H4 (cell line): ENCODE results near the gene PIGZ. TPM values are rescaled to one million over a fixed set of nuclear protein-coding genes. Genes with fewer than 3 reads are reported as not detected.

ENCODE experiments used
- DNase-seq: peaks from one replicate; pipeline ENCODE4 v3.0.0-alpha.2; 2015; ENCODE audit warnings: low spot score
- total RNA-seq: library from RNA; depleted of rRNA; stranded (reverse); fragments of >200 nt; shearing (Covaris generic); gene quantifications from 2 replicates; pipeline ENCODE4 v1.2.3, GENCODE V29; 2014; rRNA removed

Gene PIGZ
- total RNA-seq, 1 experiment from 2014 or later: 0.89 TPM

DNA sequence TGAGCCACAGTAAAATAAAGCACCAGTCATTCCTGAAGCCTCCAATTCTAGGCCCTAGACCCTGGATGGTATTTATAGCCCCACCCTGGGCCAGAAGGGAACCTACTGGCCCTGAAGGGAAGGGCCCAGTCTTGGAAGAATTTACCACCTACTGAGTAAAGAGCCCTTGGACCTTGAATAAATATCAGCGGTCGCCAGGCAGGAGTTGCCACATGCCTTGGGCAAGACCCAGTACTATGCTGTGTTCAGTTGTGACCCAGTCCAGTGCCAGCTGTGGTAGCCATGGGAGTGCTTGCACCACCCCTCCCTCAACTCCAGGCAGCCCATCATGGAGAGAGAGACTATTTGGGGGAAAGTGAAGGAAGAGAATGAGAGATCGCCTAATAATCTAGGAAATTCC lies 53.3 kb downstream of the PIGZ start:
- no peak for DNase-seq

GRCh38 chr3:196914866-196915265 lies 53.8 kb downstream of the PIGZ start:
- no peak for DNase-seq

- no peak for DNase-seq
Observed at GRCh38 chr3:196903740-196904139, 64.9 kb downstream of the PIGZ start.

GRCh38 chr3:196902296-196902695 lies 66.3 kb downstream of the PIGZ start:
- DNase-seq: no peak

- no peak for DNase-seq
Observed at GRCh38 chr3:196901768-196902167, 66.9 kb downstream of the PIGZ start.

Other genes with a start within 250 kb of the PIGZ start
- 24.8 and 51.3 TPM in 2 replicates for gene PAK2, start 229.0 kb downstream of the PIGZ start, total RNA-seq
- 23.1 and 28.4 TPM in 2 replicates for gene SENP5, start 100.9 kb downstream of the PIGZ start, total RNA-seq
- gene NCBP2, start 26.3 kb downstream of the PIGZ start, total RNA-seq: 96.0 and 116 TPM in 2 replicates
- 4.9 and 7.0 TPM in 2 replicates for gene MELTF, start 61.0 kb upstream of the PIGZ start, total RNA-seq